Colonic mucosa (tissue), 4 donors: Measurements from ENCODE around the gene EYA2. TPM values are rescaled to one million over a fixed set of nuclear protein-coding genes. Genes with fewer than 3 reads are reported as not detected.

ENCODE experiments used
- DNase-seq: peaks from one replicate; pipeline ENCODE4 v3.0.0-alpha.2; 2020
- H3K27ac ChIP-seq: fragments of 200-600 bp; one replicate; pipeline ENCODE4 v1.8.0; 2021
- H3K27me3 ChIP-seq: fragments of 200-600 bp; one replicate; pipeline ENCODE4 v1.8.0; 2021
- H3K36me3 ChIP-seq: fragments of 200-600 bp; one replicate; pipeline ENCODE4 v1.8.0; 2021
- H3K4me1 ChIP-seq: fragments of 200-600 bp; one replicate; pipeline ENCODE4 v1.8.0; 2021; ENCODE audit warnings: mild to moderate bottlenecking
- H3K4me3 ChIP-seq: fragments of 200-600 bp; one replicate; pipeline ENCODE4 v1.8.0; 2021
- H3K9ac ChIP-seq, 2 donors: one replicate each; pipeline ENCODE4 v1.7.0; 2013; ENCODE audit warnings: control low read depth in 2 of 2, low read depth in 2 of 2, low read length in 2 of 2
- H3K9me3 ChIP-seq: fragments of 200-600 bp; one replicate; pipeline ENCODE4 v1.8.0; 2021
- intact Hi-C: fragments of 100-400 bp; cut with DNase I; formaldehyde crosslinking; loops from one replicate; pipeline ENCODE4 v1.14.1; 2022
- total RNA-seq, 2 donors: library from RNA; stranded (reverse); fragmentation: NEBNext Ultra II Directional in 1 of 2; extraction: Animal tissue kit (Norgen Biotek cat#: 25700) in 1 of 2; gene quantifications; one replicate each; pipeline ENCODE4 v1.2.1, GENCODE V29; 2021
- TF ChIP-seq, protein P1 (sequence below): fragments of 200-600 bp; IDR thresholded peaks from one replicate; pipeline ENCODE4 v1.8.0; 2022; ENCODE audit warnings: antibody characterized with exemption, mild to moderate bottlenecking
- donor health status: healthy.
- donor health status: DM: no; HTN: no; CAD: no.
- donor health status: DM: no; HTN: no; CAD: no.

Gene EYA2
- total RNA-seq, 2 donors from 2014 or later: 8.9 to 16.8 TPM

DNA sequence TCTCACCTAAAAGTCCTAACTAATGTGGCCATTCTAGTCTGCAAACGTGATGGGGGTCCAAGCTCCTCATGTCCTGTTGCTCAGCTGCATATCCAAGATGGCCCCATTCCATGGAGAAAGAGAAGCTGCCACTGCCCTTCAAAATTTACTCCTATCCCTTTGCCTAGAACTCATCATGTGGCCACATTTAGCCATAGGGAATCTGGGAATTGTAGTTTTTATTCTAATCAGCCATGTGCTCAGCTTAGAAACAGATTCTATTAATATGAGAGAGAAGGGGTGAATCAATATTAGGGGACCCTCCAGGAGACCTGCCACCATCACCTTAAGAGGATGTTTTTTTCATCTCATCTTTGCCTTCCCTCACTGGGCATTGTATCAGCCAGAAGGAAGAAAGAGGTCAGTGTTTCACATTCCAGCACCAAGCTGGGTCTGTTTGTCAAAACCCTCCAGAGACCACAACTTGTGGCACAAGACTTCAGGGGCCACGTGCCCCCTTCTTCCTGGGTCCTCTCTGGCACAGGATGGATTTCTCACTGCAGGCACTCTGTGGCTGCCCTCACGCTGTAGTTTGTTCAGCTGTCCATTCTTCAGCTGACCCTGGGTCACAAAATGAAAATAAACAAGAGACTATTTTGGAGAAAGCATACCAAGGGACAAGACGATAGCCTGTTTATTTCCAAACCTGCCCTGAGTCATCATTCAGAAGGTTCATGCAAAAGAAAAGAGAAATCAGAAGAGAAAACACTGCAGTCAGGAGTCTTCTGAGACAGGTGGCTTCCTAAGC is 172.0 kb downstream of the EYA2 start:
- Histone ChIP-seq H3K36me3 (no peaks in the 10 kb centered on the region), H3K27me3 (no peaks in the 10 kb centered on the region), H3K4me3 (no peak overlapping the region), H3K9me3 (peaks cover 4% of the 10 kb centered on the region), H3K27ac (no peak overlapping the region), H3K9ac (no peak overlapping the region), H3K4me1 (peaks cover 4% of the 10 kb centered on the region)
- no peak for DNase-seq
- intact Hi-C loops: no loop called here
- TF ChIP-seq, protein P1, sequence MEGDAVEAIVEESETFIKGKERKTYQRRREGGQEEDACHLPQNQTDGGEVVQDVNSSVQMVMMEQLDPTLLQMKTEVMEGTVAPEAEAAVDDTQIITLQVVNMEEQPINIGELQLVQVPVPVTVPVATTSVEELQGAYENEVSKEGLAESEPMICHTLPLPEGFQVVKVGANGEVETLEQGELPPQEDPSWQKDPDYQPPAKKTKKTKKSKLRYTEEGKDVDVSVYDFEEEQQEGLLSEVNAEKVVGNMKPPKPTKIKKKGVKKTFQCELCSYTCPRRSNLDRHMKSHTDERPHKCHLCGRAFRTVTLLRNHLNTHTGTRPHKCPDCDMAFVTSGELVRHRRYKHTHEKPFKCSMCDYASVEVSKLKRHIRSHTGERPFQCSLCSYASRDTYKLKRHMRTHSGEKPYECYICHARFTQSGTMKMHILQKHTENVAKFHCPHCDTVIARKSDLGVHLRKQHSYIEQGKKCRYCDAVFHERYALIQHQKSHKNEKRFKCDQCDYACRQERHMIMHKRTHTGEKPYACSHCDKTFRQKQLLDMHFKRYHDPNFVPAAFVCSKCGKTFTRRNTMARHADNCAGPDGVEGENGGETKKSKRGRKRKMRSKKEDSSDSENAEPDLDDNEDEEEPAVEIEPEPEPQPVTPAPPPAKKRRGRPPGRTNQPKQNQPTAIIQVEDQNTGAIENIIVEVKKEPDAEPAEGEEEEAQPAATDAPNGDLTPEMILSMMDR: no peak

DNA sequence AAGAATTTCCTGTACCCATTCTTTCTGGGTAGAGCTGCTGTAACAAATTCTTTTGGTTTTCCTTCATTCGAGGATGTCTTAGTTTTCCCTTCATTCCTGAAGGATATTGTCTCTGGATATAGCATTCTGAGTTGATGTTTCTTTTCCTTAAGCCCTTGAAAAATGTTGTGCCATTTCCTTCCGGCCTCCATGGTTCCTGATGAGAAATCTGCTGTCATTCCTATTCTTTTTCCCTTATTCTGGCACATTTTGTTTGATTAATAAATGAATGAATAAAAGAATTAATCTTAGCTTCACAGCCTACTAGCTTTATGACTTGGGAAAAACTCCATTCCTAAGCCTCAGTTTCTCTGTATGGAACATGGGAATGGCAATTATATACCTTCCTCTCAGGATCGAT is 173.1 kb downstream of the EYA2 start:
- no peak for DNase-seq
- Histone ChIP-seq H3K4me1 (peaks cover 4% of the 10 kb centered on the region), H3K9me3 (peaks cover 4% of the 10 kb centered on the region), H3K9ac (no peak overlapping the region), H3K27me3 (no peaks in the 10 kb centered on the region), H3K27ac (no peak overlapping the region), H3K36me3 (no peaks in the 10 kb centered on the region), H3K4me3 (no peak overlapping the region)
- TF ChIP-seq, protein P1: no peak
- intact Hi-C loops: no loop called here

DNA sequence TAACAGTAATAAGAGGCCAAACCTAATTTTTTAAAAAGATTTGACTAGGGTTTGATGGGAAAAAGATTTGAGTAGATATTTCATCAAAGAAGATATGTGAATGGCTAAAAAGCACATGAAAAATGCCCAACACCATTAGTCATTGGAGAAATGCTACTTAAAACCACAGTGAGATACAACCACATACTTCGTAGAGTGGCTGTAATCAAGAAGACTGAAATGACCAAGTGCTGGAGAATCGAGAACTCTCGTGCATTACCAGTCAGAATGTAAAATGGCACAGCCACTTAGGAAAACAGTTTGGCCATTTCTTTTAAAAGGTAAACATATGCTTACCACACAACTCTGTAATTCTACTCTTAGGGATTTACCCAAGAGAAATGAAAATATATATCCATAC is 175.5 kb downstream of the EYA2 start:
- intact Hi-C loops: no loop called here
- no peak for DNase-seq
- TF ChIP-seq, protein P1: no peak
- H3K9me3 ChIP-seq: peaks cover 4% of the 10 kb centered on the region
- no peak overlapping the region for H3K4me3 ChIP-seq
- H3K27ac ChIP-seq: no peak overlapping the region
- H3K36me3 ChIP-seq: no peaks in the 10 kb centered on the region
- H3K9ac ChIP-seq: no peak overlapping the region
- no peaks in the 10 kb centered on the region for H3K27me3 ChIP-seq
- H3K4me1 ChIP-seq: no peaks in the 10 kb centered on the region

DNA sequence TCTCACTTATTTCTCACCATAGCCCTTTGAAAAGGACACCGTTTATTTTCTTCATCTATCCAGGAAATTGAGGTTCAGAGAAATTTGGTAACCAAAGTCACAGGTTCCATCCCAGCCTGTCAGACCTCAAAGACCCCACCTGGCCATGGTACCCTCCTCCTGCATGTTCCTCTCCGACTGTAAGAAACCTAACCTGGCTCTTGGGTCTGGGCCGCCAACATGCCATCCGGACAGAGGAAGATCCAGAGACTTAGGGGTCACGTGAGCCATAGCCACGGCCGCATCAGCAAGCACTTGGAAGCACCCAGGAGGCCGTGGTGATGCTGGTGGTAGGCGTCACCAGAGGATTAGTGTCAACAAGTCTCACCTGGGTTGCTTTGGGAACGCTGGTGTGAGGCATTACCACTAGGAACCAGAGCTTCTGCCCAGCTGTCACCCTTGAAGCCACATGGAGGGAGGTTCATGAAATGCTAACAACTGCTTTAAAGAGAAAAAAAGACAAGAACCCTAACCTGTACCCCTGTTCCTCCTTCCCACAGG is 177.1 kb downstream of the EYA2 start:
- Histone ChIP-seq H3K27me3 (no peaks in the 10 kb centered on the region), H3K4me3 (no peak overlapping the region), H3K9ac (no peak overlapping the region), H3K4me1 (no peaks in the 10 kb centered on the region), H3K27ac (no peak overlapping the region), H3K9me3 (peaks cover 4% of the 10 kb centered on the region), H3K36me3 (no peaks in the 10 kb centered on the region)
- intact Hi-C loops: no loop called here
- TF ChIP-seq, protein P1: no peak
- no peak for DNase-seq

DNA sequence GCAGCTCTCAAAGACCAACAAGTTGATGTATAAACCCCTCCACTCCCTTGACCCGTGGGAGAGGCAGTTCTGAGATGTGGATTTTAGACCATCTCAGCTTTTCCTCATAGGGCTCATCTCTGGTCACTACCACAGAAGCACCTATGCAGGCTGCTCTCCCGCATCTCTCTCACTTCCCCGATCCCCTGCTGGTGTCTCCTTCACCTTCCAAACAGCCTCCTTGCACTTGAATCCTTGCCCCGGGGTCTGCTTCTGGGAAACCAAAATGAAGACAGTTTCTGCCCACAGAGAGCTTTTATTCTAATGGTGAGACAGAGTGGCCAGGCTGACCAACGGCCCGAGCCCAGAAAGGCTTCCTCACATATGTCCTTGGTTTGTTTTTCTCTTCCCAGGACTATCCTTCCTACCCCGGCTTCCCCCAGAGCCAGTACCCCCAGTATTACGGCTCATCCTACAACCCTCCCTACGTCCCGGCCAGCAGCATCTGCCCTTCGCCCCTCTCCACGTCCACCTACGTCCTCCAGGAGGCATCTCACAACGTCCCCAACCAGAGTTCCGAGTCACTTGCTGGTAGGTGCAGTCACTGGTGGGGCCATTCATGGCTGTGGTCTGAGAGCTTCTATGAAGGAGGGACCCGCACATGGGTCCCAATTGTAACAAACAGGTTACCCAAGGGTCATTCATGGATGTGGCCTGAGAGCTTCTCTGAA is 179.3 kb downstream of the EYA2 start:
- H3K36me3 ChIP-seq: no peaks in the 10 kb centered on the region
- H3K9ac ChIP-seq: no peak overlapping the region
- H3K4me1 ChIP-seq: no peaks in the 10 kb centered on the region
- no peaks in the 10 kb centered on the region for H3K9me3 ChIP-seq
- no peak for DNase-seq
- no peaks in the 10 kb centered on the region for H3K27me3 ChIP-seq
- no peak overlapping the region for H3K27ac ChIP-seq
- TF ChIP-seq, protein P1: no peak
- no peak overlapping the region for H3K4me3 ChIP-seq
- intact Hi-C loops: no loop called here
